AG10803 (cell line): Measurements from ENCODE around the gene SAYSD1.

Experiments used
- DNase-seq: peaks from one replicate; pipeline ENCODE4 v3.0.0; 2010; ENCODE audit warnings: low read depth
- H3K4me3 ChIP-seq: 2 replicates; pipeline ENCODE4 v1.5.1; 2011; ENCODE audit warnings: mild to moderate bottlenecking, low read length, control low read depth
- TF ChIP-seq, protein P1 (sequence below): conservative IDR thresholded peaks from 2 replicates; pipeline ENCODE4 v1.5.1; 2011; ENCODE audit warnings: mild to moderate bottlenecking, low read length, control low read depth, inconsistent platforms

Gene SAYSD1

DNA sequence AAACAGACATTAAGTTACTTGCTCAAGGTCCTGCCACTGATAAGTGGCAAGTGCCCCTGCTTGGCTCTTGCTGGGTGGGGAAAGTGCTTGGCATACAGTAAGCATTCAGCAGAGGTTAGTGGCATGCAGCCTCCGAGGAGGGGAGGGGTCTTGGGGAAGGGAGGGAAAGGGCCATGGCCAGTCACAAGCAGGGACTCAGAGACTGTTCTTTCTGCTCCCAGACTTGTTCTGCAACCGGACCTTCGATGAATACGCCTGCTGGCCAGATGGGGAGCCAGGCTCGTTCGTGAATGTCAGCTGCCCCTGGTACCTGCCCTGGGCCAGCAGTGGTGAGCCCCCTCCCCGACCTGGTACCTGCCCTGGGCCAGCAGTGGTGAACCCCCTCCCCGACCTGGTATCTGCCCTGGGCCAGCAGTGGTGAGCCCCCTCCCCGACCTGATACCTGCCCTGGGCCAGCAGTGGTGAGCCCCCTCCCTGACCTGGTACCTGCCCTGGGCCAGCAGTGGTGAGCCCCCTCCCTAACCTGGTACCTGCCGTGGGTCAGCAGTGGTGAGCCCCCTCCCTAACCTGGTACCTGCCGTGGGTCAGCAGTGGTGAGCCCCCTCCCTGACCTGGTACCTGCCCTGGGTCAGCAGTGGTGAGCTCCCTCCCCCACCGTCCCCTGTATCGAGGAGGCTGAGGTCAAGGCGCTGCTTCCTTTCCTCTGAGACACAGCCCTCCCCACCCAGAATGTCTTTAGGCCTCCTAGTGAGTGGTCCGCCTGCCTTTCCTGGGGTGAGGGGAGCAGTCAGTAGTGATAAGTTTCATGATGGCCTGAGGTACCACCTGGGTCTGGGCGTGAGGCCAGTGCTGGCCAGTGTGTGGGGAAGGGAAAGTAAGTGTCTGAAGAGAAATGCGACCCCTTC is 57.5 kb downstream of the SAYSD1 start:
- TF ChIP-seq, protein P1, sequence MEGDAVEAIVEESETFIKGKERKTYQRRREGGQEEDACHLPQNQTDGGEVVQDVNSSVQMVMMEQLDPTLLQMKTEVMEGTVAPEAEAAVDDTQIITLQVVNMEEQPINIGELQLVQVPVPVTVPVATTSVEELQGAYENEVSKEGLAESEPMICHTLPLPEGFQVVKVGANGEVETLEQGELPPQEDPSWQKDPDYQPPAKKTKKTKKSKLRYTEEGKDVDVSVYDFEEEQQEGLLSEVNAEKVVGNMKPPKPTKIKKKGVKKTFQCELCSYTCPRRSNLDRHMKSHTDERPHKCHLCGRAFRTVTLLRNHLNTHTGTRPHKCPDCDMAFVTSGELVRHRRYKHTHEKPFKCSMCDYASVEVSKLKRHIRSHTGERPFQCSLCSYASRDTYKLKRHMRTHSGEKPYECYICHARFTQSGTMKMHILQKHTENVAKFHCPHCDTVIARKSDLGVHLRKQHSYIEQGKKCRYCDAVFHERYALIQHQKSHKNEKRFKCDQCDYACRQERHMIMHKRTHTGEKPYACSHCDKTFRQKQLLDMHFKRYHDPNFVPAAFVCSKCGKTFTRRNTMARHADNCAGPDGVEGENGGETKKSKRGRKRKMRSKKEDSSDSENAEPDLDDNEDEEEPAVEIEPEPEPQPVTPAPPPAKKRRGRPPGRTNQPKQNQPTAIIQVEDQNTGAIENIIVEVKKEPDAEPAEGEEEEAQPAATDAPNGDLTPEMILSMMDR: no peak
- no peak for DNase-seq
- H3K4me3 ChIP-seq: no peak overlapping the region

DNA sequence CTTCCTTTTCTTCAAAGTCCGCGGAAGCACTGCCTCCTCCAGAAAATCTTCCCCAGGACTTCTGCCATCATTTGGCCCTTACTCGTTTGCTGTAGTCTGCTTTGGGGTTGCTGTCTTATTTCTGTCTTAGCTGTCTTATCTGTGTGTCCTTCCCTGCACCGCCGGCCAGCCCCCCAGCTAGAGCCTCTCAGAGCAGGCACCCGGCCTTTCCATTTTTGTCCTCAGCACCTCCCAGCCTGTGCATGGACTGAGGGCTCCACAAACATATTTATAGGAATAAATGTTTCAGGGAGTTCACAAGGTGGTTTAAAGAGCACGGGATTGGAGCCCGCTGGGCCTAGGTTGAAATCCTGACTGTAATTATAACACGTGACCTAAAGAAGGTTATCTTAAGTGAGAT is 58.3 kb downstream of the SAYSD1 start:
- no peak for DNase-seq
- TF ChIP-seq, protein P1: no peak
- H3K4me3 ChIP-seq: no peak overlapping the region

DNA sequence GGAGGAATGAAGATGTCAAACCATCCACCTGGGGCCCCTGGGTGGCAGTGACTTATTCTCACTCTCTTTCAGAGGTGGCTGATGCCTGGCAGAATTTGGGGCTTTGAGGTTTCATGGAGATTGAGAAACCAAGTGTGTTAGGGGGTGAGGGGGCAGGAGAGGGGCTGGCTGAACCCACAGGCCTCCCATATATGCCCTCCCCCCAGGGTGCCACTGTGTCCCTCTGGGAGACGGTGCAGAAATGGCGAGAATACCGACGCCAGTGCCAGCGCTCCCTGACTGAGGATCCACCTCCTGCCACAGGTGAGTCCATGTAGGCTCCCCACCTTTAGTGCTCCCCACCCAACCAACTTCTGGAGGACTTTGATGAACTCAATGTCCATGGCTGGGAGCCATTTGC is 58.8 kb downstream of the SAYSD1 start:
- no peak for DNase-seq
- H3K4me3 ChIP-seq: no peak overlapping the region
- TF ChIP-seq, protein P1: no peak

DNA sequence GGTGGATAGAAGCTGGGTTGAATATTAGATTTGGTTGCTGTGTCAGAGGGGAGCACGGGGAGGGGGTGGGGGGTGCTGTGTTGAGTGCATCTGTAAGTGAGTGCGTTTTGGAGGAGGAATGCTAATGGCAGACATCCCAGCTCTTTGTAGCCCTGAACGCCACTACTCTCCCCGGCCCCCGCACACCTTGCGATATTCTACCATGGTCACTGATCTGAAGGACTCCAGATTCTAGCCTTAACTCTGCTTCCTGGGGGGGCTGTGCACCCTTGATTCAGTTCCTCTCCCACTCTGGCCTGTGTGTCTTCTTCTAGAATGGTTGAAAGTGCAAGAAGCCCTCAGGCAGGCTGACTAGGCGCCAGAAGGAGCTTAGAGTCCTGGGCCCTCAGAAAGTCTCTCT is 59.3 kb downstream of the SAYSD1 start:
- no peak for DNase-seq
- TF ChIP-seq, protein P1: no peak
- H3K4me3 ChIP-seq: no peak overlapping the region

DNA sequence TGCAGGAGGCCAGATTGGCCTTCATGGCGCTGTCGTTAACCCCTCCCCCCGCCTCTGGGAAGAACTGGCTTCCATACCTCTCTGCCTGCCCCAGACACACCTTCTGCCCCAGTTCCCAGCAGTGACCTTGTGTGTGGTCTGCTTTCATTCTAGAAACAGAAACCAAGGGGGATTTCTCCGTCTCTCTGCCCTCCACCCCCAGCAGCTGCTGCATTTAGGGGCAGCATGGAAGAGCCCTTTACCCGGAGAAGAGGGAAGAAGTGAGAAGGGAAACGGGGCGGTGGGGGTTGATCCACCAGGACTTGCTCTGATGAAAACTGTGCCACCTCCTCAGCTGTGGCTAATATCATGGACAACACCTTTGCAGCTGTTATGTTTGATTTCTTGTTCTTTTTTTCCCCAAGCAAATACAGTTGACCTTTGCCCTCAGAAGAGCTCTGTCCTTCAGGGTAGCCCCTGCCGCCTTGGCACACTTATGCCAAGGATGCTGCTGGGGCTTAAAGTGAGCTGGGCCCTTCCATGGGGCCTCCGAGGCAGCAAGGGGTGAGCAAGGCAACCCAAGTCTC is 60.3 kb downstream of the SAYSD1 start:
- TF ChIP-seq, protein P1: no peak
- H3K4me3 ChIP-seq: no peak overlapping the region
- no peak for DNase-seq
